H1 (cell line): Measurements from ENCODE around the gene MRPL1. TPM values are rescaled to one million over a fixed set of nuclear protein-coding genes. Genes with fewer than 3 reads are reported as not detected.

Source experiments
- ASH2L ChIP-seq: fragments of 200-600, 300-600 bp; sonication (generic); IDR thresholded peaks from one replicate; pipeline ENCODE4 v1.7.1; 2017; ENCODE audit warnings: low read length
- BACH1 ChIP-seq: IDR thresholded peaks from 2 replicates; pipeline ENCODE4 v1.6.1; 2012; ENCODE audit warnings: low read length, improper control_type of control experiment
- CREB1 ChIP-seq: IDR thresholded peaks from 2 replicates; pipeline ENCODE4 v1.6.1; 2012; ENCODE audit warnings: inconsistent platforms
- EZH2 ChIP-seq: fragments of 200-600 bp; sonication (generic); IDR thresholded peaks from 2 replicates; pipeline ENCODE4 v1.7.1; 2012; ENCODE audit warnings: low read depth, mild to moderate bottlenecking, moderate library complexity, low read length, inconsistent platforms; ENCODE audit not compliant: severe bottlenecking
- MAFK ChIP-seq: IDR thresholded peaks from 2 replicates; pipeline ENCODE4 v1.6.1; 2012; ENCODE audit warnings: low read depth, mild to moderate bottlenecking, improper control_type of control experiment, low read length
- polyA plus RNA-seq, 7 experiments: library from polyadenylated mRNA; depleted of rRNA in 3 of 7; stranded (reverse) in 5 of 7; unstranded in 2 of 7; fragments of >200 nt in 5 of 7; fragments of 200-250 nt in 2 of 7; gene quantifications; 1 replicate in 5 of 7; 2 replicates in 1 of 7; 4 replicates in 1 of 7; pipeline versions ENCODE4 v1.2.1 to v1.2.3, GENCODE V29; 2011 to 2013; ENCODE audit warnings: missing spikeins in 2 of 7, mixed read lengths in 2 of 7
- total RNA-seq: library from RNA; stranded (reverse); fragmentation: NEBNext Ultra II Directional; extraction: Animal tissue kit (Norgen Biotek cat#: 25700); gene quantifications from 2 replicates; pipeline ENCODE4 v1.2.1, GENCODE V29; 2021

MRPL1 gene
- total and polyA plus RNA-seq, 2 of the 8 experiments (the other 6 are each of a cell fraction or from before 2014, with no cell fraction given): 9.6 to 37.0 TPM

DNA sequence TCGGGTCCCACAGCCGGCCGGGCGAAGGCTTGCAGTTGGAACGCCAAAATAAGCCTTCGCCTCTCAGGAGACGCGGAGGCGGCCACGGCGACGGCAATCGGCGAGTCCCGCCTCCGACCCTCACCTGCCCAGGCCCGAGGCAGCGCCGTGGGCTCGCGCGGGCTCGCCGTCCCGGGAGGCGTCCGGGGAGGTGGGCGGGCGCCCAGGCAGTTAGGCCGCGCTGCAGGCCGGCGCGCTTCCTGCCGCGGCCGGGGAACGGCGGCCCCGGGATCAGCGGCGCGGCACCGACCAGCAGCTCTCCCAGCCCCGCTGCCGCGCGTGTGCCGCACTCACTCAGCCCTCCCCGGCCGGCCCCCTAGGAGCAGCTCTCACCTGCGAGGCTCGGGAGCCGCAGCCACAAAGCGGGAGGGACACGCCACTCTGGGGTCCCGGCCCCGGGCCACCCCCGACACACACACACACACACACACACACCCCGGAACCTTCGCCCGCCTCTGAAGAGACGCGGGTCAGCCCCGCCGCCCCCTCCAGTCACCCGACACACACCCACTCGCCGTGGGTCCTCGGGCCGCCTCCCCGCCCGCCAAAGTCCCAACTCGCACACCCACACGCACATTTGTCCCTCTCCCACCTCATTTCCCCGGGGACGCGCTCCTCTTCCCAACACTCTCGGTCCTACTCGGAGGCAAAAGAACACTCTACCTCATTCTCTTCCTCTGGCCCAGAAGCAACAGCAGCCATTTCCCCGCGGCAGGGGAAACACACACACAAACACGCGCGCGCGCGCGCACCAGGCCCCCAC lies 43.8 kb upstream of the MRPL1 start, which contains the start of gene CNOT6L (continued):
- no peak for TF ChIP-seq MAFK
- no peak for TF ChIP-seq CREB1
- TF ChIP-seq EZH2: peak; percentile 40
- peak; percentile 22 for TF ChIP-seq ASH2L
- peak; percentile 17 for TF ChIP-seq BACH1
